ENCODE data around the gene DUSP22. TPM values are rescaled to one million over a fixed set of nuclear protein-coding genes. Genes with fewer than 3 reads are reported as not detected.

The DUSP22 gene
- polyA plus RNA-seq, 1 experiment = 5.4 TPM

- no peak for TF ChIP-seq CTCF (IDR thresholded peaks at IDR 0.05; ENCODE audit: low read depth, low read length)
- CTCF ChIA-PET = no interaction called here
- Histone ChIP-seq H3K27me3 (ENCODE audit: control insufficient read depth, insufficient read depth, low read length) (peaks cover 3% of the 10 kb centered on the region), H3K4me3 (ENCODE audit: low read depth, low read length) (no peak overlapping the region), H3K9me3 (ENCODE audit: control insufficient read depth, insufficient read depth, low read length) (peaks cover 50% of the 10 kb centered on the region), H3K27ac (ENCODE audit: low read depth, low read length) (no peak overlapping the region)
- POLR2A ChIA-PET = interaction anchor here (0.6 kb wide), 1 partner anchor 43 kb away, joined by 6 read pairs; no protein-coding TSS in a partner anchor
- no peak for DNase-seq (ENCODE audit: low read depth, low spot score)
Measured at GRCh38 chr6:379410-380181, 87.3 kb downstream of the DUSP22 start.

- DNase-seq (ENCODE audit: low read depth, low spot score) = no peak
- CTCF ChIA-PET = no interaction called here
Measured at GRCh38 chr6:380234-381218, 88.2 kb downstream of the DUSP22 start.

GRCh38 chr6:381742-382461, 89.6 kb downstream of the DUSP22 start:
- H3K27ac ChIP-seq (ENCODE audit: low read depth, low read length) = no peak overlapping the region
- POLR2A ChIA-PET = no interaction called here
- TF ChIP-seq CTCF (IDR thresholded peaks at IDR 0.05; ENCODE audit: low read depth, low read length) = no peak

More at GRCh38 chr6:380234-381218, 88.2 kb downstream of the DUSP22 start:
- Histone ChIP-seq H3K27me3 (ENCODE audit: control insufficient read depth, insufficient read depth, low read length) (peaks cover 3% of the 10 kb centered on the region), H3K4me3 (ENCODE audit: low read depth, low read length) (no peak overlapping the region), H3K27ac (ENCODE audit: low read depth, low read length) (no peak overlapping the region), H3K9me3 (ENCODE audit: control insufficient read depth, insufficient read depth, low read length) (peaks cover 44% of the 10 kb centered on the region)
- TF ChIP-seq CTCF (IDR thresholded peaks at IDR 0.05; ENCODE audit: low read depth, low read length) = no peak
- POLR2A ChIA-PET = no interaction called here

GRCh38 chr6:382883-383810, 90.9 kb downstream of the DUSP22 start:
- peaks cover 7% of the 10 kb centered on the region for H3K27me3 ChIP-seq (ENCODE audit: control insufficient read depth, insufficient read depth, low read length)
- CTCF ChIA-PET = interaction anchor here (1.5 kb wide), 1 partner anchor 9 kb away, joined by 3 read pairs; no protein-coding TSS in a partner anchor
- DNase-seq (ENCODE audit: low read depth, low spot score) = no peak
- H3K4me3 ChIP-seq (ENCODE audit: low read depth, low read length) = no peak overlapping the region
- POLR2A ChIA-PET = no interaction called here
- TF ChIP-seq CTCF (IDR thresholded peaks at IDR 0.05; ENCODE audit: low read depth, low read length) = no peak
- peaks cover 33% of the 10 kb centered on the region for H3K9me3 ChIP-seq (ENCODE audit: control insufficient read depth, insufficient read depth, low read length)
- H3K27ac ChIP-seq (ENCODE audit: low read depth, low read length) = no peak overlapping the region

More at GRCh38 chr6:381742-382461, 89.6 kb downstream of the DUSP22 start:
- H3K9me3 ChIP-seq (ENCODE audit: control insufficient read depth, insufficient read depth, low read length) = peaks cover 42% of the 10 kb centered on the region
- no peak overlapping the region for H3K4me3 ChIP-seq (ENCODE audit: low read depth, low read length)
- no peak for DNase-seq (ENCODE audit: low read depth, low spot score)
- peaks cover 3% of the 10 kb centered on the region for H3K27me3 ChIP-seq (ENCODE audit: control insufficient read depth, insufficient read depth, low read length)
- CTCF ChIA-PET = no interaction called here

Data from AG04450 (cell line).